K562 (cell line): ENCODE data around the gene STK11. TPM values are rescaled to one million over a fixed set of nuclear protein-coding genes. Genes with fewer than 3 reads are reported as not detected.
A peak's percentile ranks its signal among the peaks of the same experiment; 100 is the strongest.

ENCODE experiments used
- CBFA2T2 ChIP-seq: fragments of 450-650 bp; conservative IDR thresholded peaks from 2 replicates; pipeline ENCODE4 v1.6.1; 2017; ENCODE audit warnings: mild to moderate bottlenecking
- CBX1 ChIP-seq: sonication (generic); IDR thresholded peaks from 2 replicates; pipeline ENCODE4 v1.6.1; 2016; ENCODE audit warnings: antibody characterized with exemption, low read depth, mild to moderate bottlenecking
- FOXK1 ChIP-seq: sonication (generic); formaldehyde crosslinking; IDR thresholded peaks from 2 replicates; pipeline ENCODE4 v1.8.0; 2022; ENCODE audit warnings: missing genetic modification reagents, mild to moderate bottlenecking, borderline replicate concordance
- HLTF ChIP-seq: fragments of 450-650 bp; IDR thresholded peaks from 2 replicates; pipeline ENCODE4 v1.6.1; 2016
- JUN ChIP-seq, 2 experiments: sonication (generic) in 1 of 2; formaldehyde crosslinking in 1 of 2; IDR thresholded peaks; 2 replicates each; pipeline versions ENCODE4 v1.6.1 to v1.8.0; 2012 to 2022; ENCODE audit warnings: borderline replicate concordance in 2 of 2, mild to moderate bottlenecking in 2 of 2, improper control_type of control experiment in 1 of 2, low read depth in 1 of 2, low read length in 1 of 2, missing genetic modification reagents in 1 of 2
- KDM1A ChIP-seq, 2 experiments: fragments of 450-650 bp; IDR thresholded peaks; 2 replicates each; pipeline ENCODE4 v1.6.1; 2016; ENCODE audit warnings: mild to moderate bottlenecking in 2 of 2
- MEF2A ChIP-seq: IDR thresholded peaks from 2 replicates; pipeline ENCODE4 v1.6.1; 2011; ENCODE audit warnings: low read depth, mild to moderate bottlenecking, low read length, moderate library complexity; ENCODE audit not compliant: control insufficient read depth
- MXI1 ChIP-seq: IDR thresholded peaks from 2 replicates; pipeline ENCODE4 v1.6.1; 2011; ENCODE audit warnings: low read depth, mild to moderate bottlenecking, improper control_type of control experiment, low read length
- MYNN ChIP-seq, 2 experiments: sonication (generic); formaldehyde crosslinking in 1 of 2; IDR thresholded peaks; 2 replicates each; pipeline versions ENCODE4 v1.5.0 to v1.6.1; 2016 to 2020; ENCODE audit warnings: antibody characterized with exemption in 1 of 2, missing genetic modification reagents in 1 of 2
- PHF21A ChIP-seq: fragments of 450-650 bp; IDR thresholded peaks from 2 replicates; pipeline ENCODE4 v1.6.1; 2017; ENCODE audit warnings: low read depth, borderline replicate concordance
- TAF1 ChIP-seq: IDR thresholded peaks from 2 replicates; pipeline ENCODE4 v1.6.1; 2011; ENCODE audit warnings: mild to moderate bottlenecking, low read length, moderate library complexity; ENCODE audit not compliant: insufficient read depth, control insufficient read depth, severe bottlenecking; ENCODE audit errors: extremely low read depth
- ZFP1 ChIP-seq: fragments of 450-650 bp; formaldehyde crosslinking; IDR thresholded peaks from 2 replicates; pipeline ENCODE4 v1.4.0; 2020; ENCODE audit warnings: mild to moderate bottlenecking, mixed read lengths
- ZNF140 ChIP-seq: fragments of 250-450 bp; sonication (Bioruptor Pico); IDR thresholded peaks from 2 replicates; pipeline ENCODE4 v1.8.0; 2021; ENCODE audit warnings: moderate library complexity, mild to moderate bottlenecking, inconsistent platforms
- ZNF232 ChIP-seq: sonication (generic); formaldehyde crosslinking; IDR thresholded peaks from 2 replicates; pipeline ENCODE4 v1.8.0; 2022; ENCODE audit warnings: mild to moderate bottlenecking, missing genetic modification reagents
- polyA plus RNA-seq, 8 experiments: library from polyadenylated mRNA; depleted of rRNA in 4 of 8; stranded (reverse) in 5 of 8; unstranded in 3 of 8; fragments of >200 nt; fragmentation: Nextera tagmentation in 2 of 8; fragmentation: Illumina TruSeq in 1 of 8; extraction: Ambion mirVana in 2 of 8; extraction: Trizol in 1 of 8; gene quantifications; 2 replicates each; pipeline versions ENCODE4 v1.2.1 to v1.2.3, GENCODE V29; 2011 to 2014; ENCODE audit warnings: inconsistent platforms in 1 of 8, missing spikeins in 1 of 8
- total RNA-seq, 7 experiments: library from RNA; depleted of rRNA in 6 of 7; stranded (reverse); fragments of >200 nt in 6 of 7; fragmentation: Illumina TruSeq in 2 of 7; extraction: Trizol in 2 of 7; gene quantifications; 2 replicates each; pipeline versions ENCODE4 v1.2.1 to v1.2.3, GENCODE V29; 2011 to 2021; ENCODE audit warnings: low replicate concordance in 1 of 7
- TF ChIP-seq, protein P1 (sequence below): sonication (generic); formaldehyde crosslinking; IDR thresholded peaks from 2 replicates; pipeline ENCODE4 v1.8.0; 2022; ENCODE audit warnings: mild to moderate bottlenecking, missing genetic modification reagents
- TF ChIP-seq, protein P2 (sequence below): fragments of 450-650 bp; IDR thresholded peaks from 2 replicates; pipeline ENCODE4 v1.6.1; 2016; ENCODE audit warnings: antibody characterized with exemption
- TF ChIP-seq, protein P3 (sequence below): fragments of 150-350 bp; IDR thresholded peaks from 2 replicates; pipeline ENCODE4 v1.6.1; 2014; ENCODE audit warnings: low read depth, mild to moderate bottlenecking, low read length, borderline replicate concordance
- TF ChIP-seq, protein P4 (sequence below): fragments of 250-450 bp; sonication (Bioruptor Pico); IDR thresholded peaks from 2 replicates; pipeline ENCODE4 v1.4.0; 2020; ENCODE audit warnings: borderline replicate concordance
- TF ChIP-seq, protein P5 (sequence below): fragments of 250-450 bp; sonication (Bioruptor Pico); IDR thresholded peaks from 2 replicates; pipeline ENCODE4 v1.5.0; 2020; ENCODE audit warnings: mild to moderate bottlenecking

Gene STK11
- total and polyA plus RNA-seq, 9 of the 15 experiments (the other 6 are each of a cell fraction or from before 2014, with no cell fraction given) = 0.15 to 96.5 (median 31.7) TPM

DNA sequence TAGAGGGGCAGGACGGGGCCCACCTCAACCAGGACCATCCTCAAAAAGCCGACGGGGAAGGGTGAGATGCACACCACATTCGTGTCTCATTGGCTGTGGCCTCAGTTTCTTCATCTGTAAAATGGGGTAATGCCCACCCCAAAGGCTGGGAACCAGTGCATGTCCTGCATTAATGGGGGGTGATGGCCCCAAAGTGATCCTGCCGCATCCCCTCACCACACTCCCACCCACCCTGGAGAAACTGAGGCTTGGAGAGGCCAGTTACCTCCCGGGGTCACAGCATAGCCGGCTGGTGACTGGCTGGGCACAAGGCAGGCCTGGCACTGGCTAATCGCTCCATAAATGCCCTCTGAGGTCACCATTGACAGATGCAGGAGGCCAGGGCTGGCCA, 42.2 kb downstream of the STK11 start (continued):
- TF ChIP-seq HLTF (peak; percentile 32; the same call in 1 of the 2 replicates), CBFA2T2 (no peak), MEF2A (no peak), ZFP1 (no peak), MXI1 (no peak), TAF1 (no peak), ZNF232 (CRISPR knock-in tag) (0 out of 2 replicates have a peak, but pooled peaks have one; percentile 50), MYNN (IDR thresholded peaks at IDR 0.05) (peak; percentile 6; the same call in 1 of the 2 replicates), MYNN (CRISPR knock-in tag; IDR thresholded peaks at IDR 0.05) (no peak), KDM1A (IDR thresholded peaks at IDR 0.05) (peak; percentile 89 to 95), CBX1 (peak; percentile 91), PHF21A (no peak), JUN (IDR thresholded peaks at IDR 0.05; ENCODE audit: borderline replicate concordance, low read depth, low read length) (no peak), JUN (CRISPR knock-in tag; IDR thresholded peaks at IDR 0.05; ENCODE audit: borderline replicate concordance) (no peak), FOXK1 (CRISPR knock-in tag) (peak; percentile 83; the same call in 1 of the 2 replicates), ZNF140 (CRISPR knock-in tag) (no peak)
- TF ChIP-seq, protein P1, sequence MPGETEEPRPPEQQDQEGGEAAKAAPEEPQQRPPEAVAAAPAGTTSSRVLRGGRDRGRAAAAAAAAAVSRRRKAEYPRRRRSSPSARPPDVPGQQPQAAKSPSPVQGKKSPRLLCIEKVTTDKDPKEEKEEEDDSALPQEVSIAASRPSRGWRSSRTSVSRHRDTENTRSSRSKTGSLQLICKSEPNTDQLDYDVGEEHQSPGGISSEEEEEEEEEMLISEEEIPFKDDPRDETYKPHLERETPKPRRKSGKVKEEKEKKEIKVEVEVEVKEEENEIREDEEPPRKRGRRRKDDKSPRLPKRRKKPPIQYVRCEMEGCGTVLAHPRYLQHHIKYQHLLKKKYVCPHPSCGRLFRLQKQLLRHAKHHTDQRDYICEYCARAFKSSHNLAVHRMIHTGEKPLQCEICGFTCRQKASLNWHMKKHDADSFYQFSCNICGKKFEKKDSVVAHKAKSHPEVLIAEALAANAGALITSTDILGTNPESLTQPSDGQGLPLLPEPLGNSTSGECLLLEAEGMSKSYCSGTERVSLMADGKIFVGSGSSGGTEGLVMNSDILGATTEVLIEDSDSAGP = no peak
- TF ChIP-seq, protein P2, sequence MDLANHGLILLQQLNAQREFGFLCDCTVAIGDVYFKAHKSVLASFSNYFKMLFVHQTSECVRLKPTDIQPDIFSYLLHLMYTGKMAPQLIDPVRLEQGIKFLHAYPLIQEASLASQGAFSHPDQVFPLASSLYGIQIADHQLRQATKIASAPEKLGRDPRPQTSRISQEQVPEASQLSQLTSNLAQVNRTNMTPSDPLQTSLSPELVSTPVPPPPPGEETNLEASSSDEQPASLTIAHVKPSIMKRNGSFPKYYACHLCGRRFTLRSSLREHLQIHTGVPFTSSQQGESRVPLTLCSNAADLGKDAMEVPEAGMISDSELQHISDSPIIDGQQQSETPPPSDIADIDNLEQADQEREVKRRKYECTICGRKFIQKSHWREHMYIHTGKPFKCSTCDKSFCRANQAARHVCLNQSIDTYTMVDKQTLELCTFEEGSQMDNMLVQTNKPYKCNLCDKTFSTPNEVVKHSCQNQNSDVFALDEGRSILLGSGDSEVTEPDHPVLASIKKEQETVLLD = peak; percentile 32; the same call in 1 of the 2 replicates
- TF ChIP-seq, protein P3, sequence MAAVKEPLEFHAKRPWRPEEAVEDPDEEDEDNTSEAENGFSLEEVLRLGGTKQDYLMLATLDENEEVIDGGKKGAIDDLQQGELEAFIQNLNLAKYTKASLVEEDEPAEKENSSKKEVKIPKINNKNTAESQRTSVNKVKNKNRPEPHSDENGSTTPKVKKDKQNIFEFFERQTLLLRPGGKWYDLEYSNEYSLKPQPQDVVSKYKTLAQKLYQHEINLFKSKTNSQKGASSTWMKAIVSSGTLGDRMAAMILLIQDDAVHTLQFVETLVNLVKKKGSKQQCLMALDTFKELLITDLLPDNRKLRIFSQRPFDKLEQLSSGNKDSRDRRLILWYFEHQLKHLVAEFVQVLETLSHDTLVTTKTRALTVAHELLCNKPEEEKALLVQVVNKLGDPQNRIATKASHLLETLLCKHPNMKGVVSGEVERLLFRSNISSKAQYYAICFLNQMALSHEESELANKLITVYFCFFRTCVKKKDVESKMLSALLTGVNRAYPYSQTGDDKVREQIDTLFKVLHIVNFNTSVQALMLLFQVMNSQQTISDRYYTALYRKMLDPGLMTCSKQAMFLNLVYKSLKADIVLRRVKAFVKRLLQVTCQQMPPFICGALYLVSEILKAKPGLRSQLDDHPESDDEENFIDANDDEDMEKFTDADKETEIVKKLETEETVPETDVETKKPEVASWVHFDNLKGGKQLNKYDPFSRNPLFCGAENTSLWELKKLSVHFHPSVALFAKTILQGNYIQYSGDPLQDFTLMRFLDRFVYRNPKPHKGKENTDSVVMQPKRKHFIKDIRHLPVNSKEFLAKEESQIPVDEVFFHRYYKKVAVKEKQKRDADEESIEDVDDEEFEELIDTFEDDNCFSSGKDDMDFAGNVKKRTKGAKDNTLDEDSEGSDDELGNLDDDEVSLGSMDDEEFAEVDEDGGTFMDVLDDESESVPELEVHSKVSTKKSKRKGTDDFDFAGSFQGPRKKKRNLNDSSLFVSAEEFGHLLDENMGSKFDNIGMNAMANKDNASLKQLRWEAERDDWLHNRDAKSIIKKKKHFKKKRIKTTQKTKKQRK = no peak
- TF ChIP-seq, protein P4, sequence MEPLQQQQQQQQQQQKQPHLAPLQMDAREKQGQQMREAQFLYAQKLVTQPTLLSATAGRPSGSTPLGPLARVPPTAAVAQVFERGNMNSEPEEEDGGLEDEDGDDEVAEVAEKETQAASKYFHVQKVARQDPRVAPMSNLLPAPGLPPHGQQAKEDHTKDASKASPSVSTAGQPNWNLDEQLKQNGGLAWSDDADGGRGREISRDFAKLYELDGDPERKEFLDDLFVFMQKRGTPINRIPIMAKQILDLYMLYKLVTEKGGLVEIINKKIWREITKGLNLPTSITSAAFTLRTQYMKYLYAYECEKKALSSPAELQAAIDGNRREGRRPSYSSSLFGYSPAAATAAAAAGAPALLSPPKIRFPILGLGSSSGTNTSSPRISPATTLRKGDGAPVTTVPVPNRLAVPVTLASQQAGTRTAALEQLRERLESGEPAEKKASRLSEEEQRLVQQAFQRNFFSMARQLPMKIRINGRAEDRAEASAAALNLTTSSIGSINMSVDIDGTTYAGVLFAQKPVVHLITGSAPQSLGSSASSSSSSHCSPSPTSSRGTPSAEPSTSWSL (CRISPR knock-in tag) = no peak
- TF ChIP-seq, protein P5, sequence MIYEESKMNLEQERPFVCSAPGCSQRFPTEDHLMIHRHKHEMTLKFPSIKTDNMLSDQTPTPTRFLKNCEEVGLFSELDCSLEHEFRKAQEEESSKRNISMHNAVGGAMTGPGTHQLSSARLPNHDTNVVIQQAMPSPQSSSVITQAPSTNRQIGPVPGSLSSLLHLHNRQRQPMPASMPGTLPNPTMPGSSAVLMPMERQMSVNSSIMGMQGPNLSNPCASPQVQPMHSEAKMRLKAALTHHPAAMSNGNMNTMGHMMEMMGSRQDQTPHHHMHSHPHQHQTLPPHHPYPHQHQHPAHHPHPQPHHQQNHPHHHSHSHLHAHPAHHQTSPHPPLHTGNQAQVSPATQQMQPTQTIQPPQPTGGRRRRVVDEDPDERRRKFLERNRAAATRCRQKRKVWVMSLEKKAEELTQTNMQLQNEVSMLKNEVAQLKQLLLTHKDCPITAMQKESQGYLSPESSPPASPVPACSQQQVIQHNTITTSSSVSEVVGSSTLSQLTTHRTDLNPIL (CRISPR knock-in tag) = no peak
